PFSK-1 (cell line): ENCODE measurements around the gene IL4.

Experiments
- FOXP2 ChIP-seq: optimal IDR thresholded peaks from 2 replicates; pipeline ENCODE3; 2011; ENCODE audit warnings: borderline replicate concordance, control low read depth, inconsistent platforms; ENCODE audit not compliant: insufficient read depth; ENCODE audit errors: extremely low read length, extremely low read depth
- POLR2AphosphoS5 ChIP-seq: IDR thresholded peaks from 2 replicates; pipeline ENCODE4 v1.6.1; 2012; ENCODE audit warnings: low read depth, mild to moderate bottlenecking, control low read depth, low read length, moderate library complexity
- SIN3A ChIP-seq: IDR thresholded peaks from 2 replicates; pipeline ENCODE4 v1.6.1; 2012; ENCODE audit warnings: mild to moderate bottlenecking, low read length, moderate library complexity, borderline replicate concordance; ENCODE audit not compliant: insufficient read depth
- TAF1 ChIP-seq: IDR thresholded peaks from 2 replicates; pipeline ENCODE4 v1.6.1; 2012; ENCODE audit warnings: low read length, control low read depth, borderline replicate concordance; ENCODE audit not compliant: insufficient read depth
- TF ChIP-seq, protein P1 (sequence below), 2 experiments: IDR thresholded peaks; 2 replicates each; pipeline versions ENCODE4 v1.6.1 to v1.8.0; 2011 to 2012; ENCODE audit warnings: low read depth in 2 of 2, low read length in 2 of 2, control low read depth in 1 of 2, inconsistent platforms in 1 of 2, mild to moderate bottlenecking in 1 of 2, moderate library complexity in 1 of 2; ENCODE audit not compliant: insufficient read depth in 1 of 2

Gene IL4

DNA sequence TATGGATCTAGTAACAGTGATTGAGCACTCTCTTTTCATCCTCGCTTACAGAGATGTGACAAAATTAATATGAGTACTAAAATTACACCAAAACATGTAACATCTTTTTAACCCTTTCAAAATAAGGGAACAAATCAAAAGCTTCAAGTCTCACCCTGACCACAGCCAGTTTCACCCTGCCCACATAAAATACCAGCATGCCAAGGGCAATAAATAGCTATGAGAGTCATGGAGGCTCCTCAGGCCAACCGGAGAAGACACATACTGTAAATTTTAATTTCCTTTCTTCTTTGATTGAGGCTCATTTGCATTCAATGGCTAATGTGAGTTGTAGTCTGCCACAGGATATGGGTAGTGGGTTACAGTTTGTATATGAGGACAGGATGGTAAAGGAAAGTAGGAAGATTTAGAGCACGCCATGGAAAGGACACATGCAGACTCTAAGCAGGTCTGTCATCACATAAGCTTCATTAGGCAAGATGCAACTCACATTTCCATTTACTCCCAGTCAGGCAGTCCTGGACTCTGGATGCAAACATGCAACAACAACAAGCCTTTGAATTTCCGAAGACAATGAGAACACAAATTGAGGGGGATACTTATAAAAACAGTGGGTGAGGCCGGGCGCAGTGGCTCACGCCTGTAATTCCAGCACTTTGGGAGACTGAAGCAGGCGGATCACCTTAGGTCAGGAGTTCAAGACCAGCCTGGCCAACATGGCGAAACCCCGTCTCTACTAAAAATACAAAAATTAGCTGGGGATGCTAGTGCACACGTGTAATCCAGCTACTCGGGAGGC, 11.3 kb downstream of the IL4 start:
- no peak for TF ChIP-seq FOXP2
- no peak for TF ChIP-seq POLR2AphosphoS5
- no peak for TF ChIP-seq TAF1
- TF ChIP-seq SIN3A = no peak
- TF ChIP-seq, protein P1, sequence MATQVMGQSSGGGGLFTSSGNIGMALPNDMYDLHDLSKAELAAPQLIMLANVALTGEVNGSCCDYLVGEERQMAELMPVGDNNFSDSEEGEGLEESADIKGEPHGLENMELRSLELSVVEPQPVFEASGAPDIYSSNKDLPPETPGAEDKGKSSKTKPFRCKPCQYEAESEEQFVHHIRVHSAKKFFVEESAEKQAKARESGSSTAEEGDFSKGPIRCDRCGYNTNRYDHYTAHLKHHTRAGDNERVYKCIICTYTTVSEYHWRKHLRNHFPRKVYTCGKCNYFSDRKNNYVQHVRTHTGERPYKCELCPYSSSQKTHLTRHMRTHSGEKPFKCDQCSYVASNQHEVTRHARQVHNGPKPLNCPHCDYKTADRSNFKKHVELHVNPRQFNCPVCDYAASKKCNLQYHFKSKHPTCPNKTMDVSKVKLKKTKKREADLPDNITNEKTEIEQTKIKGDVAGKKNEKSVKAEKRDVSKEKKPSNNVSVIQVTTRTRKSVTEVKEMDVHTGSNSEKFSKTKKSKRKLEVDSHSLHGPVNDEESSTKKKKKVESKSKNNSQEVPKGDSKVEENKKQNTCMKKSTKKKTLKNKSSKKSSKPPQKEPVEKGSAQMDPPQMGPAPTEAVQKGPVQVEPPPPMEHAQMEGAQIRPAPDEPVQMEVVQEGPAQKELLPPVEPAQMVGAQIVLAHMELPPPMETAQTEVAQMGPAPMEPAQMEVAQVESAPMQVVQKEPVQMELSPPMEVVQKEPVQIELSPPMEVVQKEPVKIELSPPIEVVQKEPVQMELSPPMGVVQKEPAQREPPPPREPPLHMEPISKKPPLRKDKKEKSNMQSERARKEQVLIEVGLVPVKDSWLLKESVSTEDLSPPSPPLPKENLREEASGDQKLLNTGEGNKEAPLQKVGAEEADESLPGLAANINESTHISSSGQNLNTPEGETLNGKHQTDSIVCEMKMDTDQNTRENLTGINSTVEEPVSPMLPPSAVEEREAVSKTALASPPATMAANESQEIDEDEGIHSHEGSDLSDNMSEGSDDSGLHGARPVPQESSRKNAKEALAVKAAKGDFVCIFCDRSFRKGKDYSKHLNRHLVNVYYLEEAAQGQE (IDR thresholded peaks at IDR 0.05; ENCODE audit: insufficient read depth in 1 of 2, low read depth in 2 of 2, low read length in 2 of 2) = no peak

DNA sequence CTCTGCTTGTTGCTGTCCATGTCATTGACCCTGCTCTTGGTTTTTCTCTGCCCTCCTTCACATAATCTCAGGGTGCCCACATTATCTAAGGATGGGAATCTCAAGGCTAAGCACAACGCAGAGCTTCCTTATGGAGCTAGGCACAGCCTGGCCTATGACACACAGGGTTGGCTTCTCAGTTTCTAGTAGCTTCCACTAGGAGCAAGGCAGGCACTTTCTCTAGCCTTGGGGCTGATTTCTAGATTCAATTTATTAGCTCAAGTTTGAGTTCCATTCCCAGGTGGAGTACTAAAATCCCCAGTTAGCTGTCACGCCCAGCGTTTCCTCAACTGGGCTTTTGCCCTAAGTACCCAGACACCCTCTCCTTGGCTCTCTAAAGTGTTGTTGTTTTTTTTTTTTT, 12.4 kb downstream of the IL4 start:
- TF ChIP-seq, protein P1 (IDR thresholded peaks at IDR 0.05; ENCODE audit: insufficient read depth in 1 of 2, low read depth in 2 of 2, low read length in 2 of 2) = no peak
- no peak for TF ChIP-seq TAF1
- TF ChIP-seq POLR2AphosphoS5 = no peak
- TF ChIP-seq SIN3A = no peak
- no peak for TF ChIP-seq FOXP2

DNA sequence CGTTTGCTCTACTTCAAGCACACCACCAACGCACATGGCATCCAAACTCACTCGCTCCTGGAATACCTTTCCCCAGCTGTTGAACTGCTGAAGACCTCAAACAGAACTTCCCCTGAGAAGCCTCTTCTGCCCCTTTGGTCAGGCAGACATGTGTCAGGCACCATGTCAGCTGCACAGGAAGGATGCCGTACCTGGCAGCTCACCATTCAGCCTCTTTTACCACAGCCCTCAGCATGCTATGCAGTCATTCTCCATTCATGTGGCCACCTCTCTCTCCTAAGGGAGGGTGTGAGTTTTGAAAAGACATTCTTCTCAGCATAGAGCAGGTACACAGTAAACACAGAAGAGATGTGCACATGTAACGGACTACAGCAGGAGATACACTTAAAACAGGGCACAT, 14.2 kb downstream of the IL4 start:
- TF ChIP-seq SIN3A (no peak), FOXP2 (no peak), TAF1 (no peak), POLR2AphosphoS5 (no peak)
- TF ChIP-seq, protein P1 (IDR thresholded peaks at IDR 0.05; ENCODE audit: insufficient read depth in 1 of 2, low read depth in 2 of 2, low read length in 2 of 2) = no peak

DNA sequence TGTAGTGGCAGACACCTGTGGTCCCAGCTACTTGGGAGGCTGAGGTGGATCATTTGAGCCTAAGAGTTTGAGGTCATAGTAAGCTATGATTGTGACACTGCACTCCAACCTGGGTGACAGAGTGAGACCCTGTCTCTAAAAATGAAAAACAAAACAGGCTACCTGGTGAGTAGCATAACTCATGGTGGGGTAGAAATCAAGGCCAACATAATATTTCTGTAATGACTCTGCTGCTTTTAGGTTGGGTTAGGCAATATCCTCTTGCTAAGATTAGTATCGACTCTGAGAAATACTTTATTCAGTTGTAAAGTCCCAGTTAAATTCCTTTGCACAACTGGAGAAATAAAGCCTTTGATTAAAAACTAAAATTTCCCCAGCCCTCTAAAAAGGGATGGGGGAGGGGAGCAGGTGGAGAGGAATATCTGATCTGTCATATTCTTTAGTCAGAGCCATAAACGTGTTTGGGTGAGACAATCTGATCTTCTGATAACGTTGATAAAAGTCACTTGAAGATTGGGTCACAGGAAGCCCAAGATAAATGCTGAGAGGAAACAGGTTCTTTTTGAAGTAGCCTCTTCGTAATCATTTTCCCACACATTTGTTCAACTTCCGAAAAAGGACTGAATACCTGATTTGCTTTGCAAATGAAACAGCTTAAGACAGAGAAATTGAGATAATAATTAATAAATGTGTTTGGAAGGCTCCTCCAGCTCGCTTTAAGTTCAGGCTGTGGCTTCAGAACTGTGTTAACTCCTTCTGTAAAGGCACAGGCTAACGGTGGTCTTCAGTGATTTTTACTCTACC, 14.9 kb downstream of the IL4 start:
- TF ChIP-seq, protein P1 (IDR thresholded peaks at IDR 0.05; ENCODE audit: insufficient read depth in 1 of 2, low read depth in 2 of 2, low read length in 2 of 2) = no peak
- no peak for TF ChIP-seq TAF1
- TF ChIP-seq POLR2AphosphoS5 = no peak
- no peak for TF ChIP-seq SIN3A
- no peak for TF ChIP-seq FOXP2
